Measurements from ENCODE around the gene TMPRSS4. TPM values are rescaled to one million over a fixed set of nuclear protein-coding genes. Genes with fewer than 3 reads are reported as not detected.

Gene TMPRSS4
- total and polyA plus RNA-seq, 2 of the 4 experiments (the other 2 are of a cell fraction): not detected

DNA sequence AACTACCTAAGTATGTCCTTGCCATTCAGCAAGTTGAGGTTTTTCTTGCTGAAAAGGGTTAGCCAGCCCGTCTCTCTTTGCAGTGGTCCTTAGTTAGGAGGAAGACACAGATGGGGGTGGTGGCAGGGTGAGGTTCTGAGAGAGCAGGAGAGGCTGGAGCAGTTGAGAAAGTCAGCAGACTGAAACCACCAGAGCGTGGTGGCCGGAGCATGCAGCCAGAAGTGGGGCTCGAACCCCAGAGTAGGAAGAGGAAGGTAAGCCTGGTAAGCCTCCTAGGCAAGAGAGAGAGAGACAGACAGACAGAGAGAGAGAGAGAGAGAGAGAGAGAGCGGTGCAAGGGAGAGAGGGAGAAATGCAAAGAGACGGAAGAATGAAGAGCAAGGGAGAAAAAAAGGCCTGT, 84.9 kb downstream of the TMPRSS4 start:
- no peaks in the 10 kb centered on the region for H3K36me3 ChIP-seq (ENCODE audit: control insufficient read depth, insufficient read depth, low read length)
- H3K4me3 ChIP-seq (ENCODE audit: insufficient read depth, low read depth, low read length): no peak overlapping the region
- no peak overlapping the region for H2BK20ac ChIP-seq (ENCODE audit: low read depth, low read length)
- ChIA-PET CTCF (no interaction called here), POLR2A (ENCODE audit: unreplicated experiment) (no interaction called here)
- no peak overlapping the region for H2AK5ac ChIP-seq (ENCODE audit: low read depth, low read length)
- H3K23ac ChIP-seq (ENCODE audit: low read depth, low read length): no peak overlapping the region
- H3K27ac ChIP-seq (ENCODE audit: insufficient read depth, low read length): no peak overlapping the region
- no peak overlapping the region for H3K9ac ChIP-seq (ENCODE audit: low read depth, low read length)
- H2AFZ ChIP-seq (replicated peaks; ENCODE audit: low read length, poor library complexity): no peak overlapping the region
- H3K18ac ChIP-seq (ENCODE audit: low read depth, low read length): no peak overlapping the region
- intact Hi-C loops (cut with micrococcal nuclease): no loop called here
- H3K4ac ChIP-seq (ENCODE audit: low read depth, low read length): no peak overlapping the region
- 61% methylated on average over 3 of the region's 6 CpGs; no CpG with 5 or more reads in 1 of the 2 experiments for WGBS, 2 experiments (ENCODE audit: extremely low coverage in 2 of 2, insufficient read length in 1 of 2)
- no peak overlapping the region for H2AK9ac ChIP-seq (replicated peaks; ENCODE audit: low read depth, low read length, poor library complexity)
- ATAC-seq (ENCODE audit: low read depth): no peak
- no peak overlapping the region for H4K8ac ChIP-seq (ENCODE audit: low read depth in 2 of 2, low read length in 2 of 2)
- no peaks in the 10 kb centered on the region for H3K79me1 ChIP-seq (ENCODE audit: low read depth in 1 of 2, low read length in 2 of 2)
- in situ Hi-C loops (cut with MboI; ENCODE audit: low sequenced_read_pairs): no loop called here
- H4K20me1 ChIP-seq (ENCODE audit: insufficient read depth, low read length): no peaks in the 10 kb centered on the region
- H3K56ac ChIP-seq (ENCODE audit: extremely low read depth, insufficient read depth, low read length): no peak overlapping the region
- no peak overlapping the region for H2BK120ac ChIP-seq (ENCODE audit: low read depth, low read length)
- DNase-seq: no peak
- BruUV-seq (replicated peaks): no TSS peak
- no peaks in the 10 kb centered on the region for H3K9me1 ChIP-seq (ENCODE audit: insufficient read depth, low read length)
- no peak overlapping the region for H3K4me2 ChIP-seq (ENCODE audit: low read depth, low read length)
- no peak for TF ChIP-seq POLR2A (IDR thresholded peaks at IDR 0.05; ENCODE audit: low read depth, low read length)
- no peak for TF ChIP-seq RCOR1 (IDR thresholded peaks at IDR 0.05; ENCODE audit: insufficient replicate concordance, low read length)
- no peak for TF ChIP-seq SMC3 (IDR thresholded peaks at IDR 0.05; ENCODE audit: low read depth, low read length)
- TF ChIP-seq MXI1 (IDR thresholded peaks at IDR 0.05; ENCODE audit: borderline replicate concordance, low read depth, low read length): no peak
- TF ChIP-seq MAFK (IDR thresholded peaks at IDR 0.05; ENCODE audit: low read depth, low read length): no peak
- no peak for TF ChIP-seq CHD1 (IDR thresholded peaks at IDR 0.05; ENCODE audit: low read depth, low read length)
- TF ChIP-seq RAD21 (IDR thresholded peaks at IDR 0.05; ENCODE audit: low read length): no peak
- no peak for TF ChIP-seq MAZ (IDR thresholded peaks at IDR 0.05; ENCODE audit: borderline replicate concordance, low read depth, low read length)
- no peak for TF ChIP-seq CEBPB (IDR thresholded peaks at IDR 0.05; ENCODE audit: low read depth, low read length)
- TF ChIP-seq, protein P1, sequence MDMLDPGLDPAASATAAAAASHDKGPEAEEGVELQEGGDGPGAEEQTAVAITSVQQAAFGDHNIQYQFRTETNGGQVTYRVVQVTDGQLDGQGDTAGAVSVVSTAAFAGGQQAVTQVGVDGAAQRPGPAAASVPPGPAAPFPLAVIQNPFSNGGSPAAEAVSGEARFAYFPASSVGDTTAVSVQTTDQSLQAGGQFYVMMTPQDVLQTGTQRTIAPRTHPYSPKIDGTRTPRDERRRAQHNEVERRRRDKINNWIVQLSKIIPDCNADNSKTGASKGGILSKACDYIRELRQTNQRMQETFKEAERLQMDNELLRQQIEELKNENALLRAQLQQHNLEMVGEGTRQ (IDR thresholded peaks at IDR 0.05; ENCODE audit: low read depth, low read length): no peak
- no peak for TF ChIP-seq CTCF (conservative IDR thresholded peaks at IDR 0.05; ENCODE audit: low read depth, low read length)
- no peak for TF ChIP-seq RFX5 (IDR thresholded peaks at IDR 0.05; ENCODE audit: low read depth, low read length)
- no peak for TF ChIP-seq FOS (IDR thresholded peaks at IDR 0.05; ENCODE audit: low read depth, low read length)
- TF ChIP-seq NFE2L2 (IDR thresholded peaks at IDR 0.05; ENCODE audit: low read depth, low read length): no peak
- H4K91ac ChIP-seq (ENCODE audit: insufficient read depth, low read depth, low read length): no peak overlapping the region
- H2BK15ac ChIP-seq (ENCODE audit: low read depth, low read length): no peak overlapping the region
- H2BK5ac ChIP-seq (ENCODE audit: low read depth, low read length, poor library complexity, severe bottlenecking): no peak overlapping the region
- no peak overlapping the region for H4K5ac ChIP-seq (ENCODE audit: low read depth, low read length)
- no peaks in the 10 kb centered on the region for H3K9me3 ChIP-seq (ENCODE audit: control insufficient read depth, insufficient read depth, low read length)
- dilution Hi-C loops (cut with HindIII; ENCODE audit: low sequenced_read_pairs, unreplicated experiment): no loop called here
- H3K4me1 ChIP-seq (ENCODE audit: control insufficient read depth, insufficient read depth, low read length): no peaks in the 10 kb centered on the region
- H3K14ac ChIP-seq (replicated peaks; ENCODE audit: low read depth, low read length): no peak overlapping the region
- peaks cover 46% of the 10 kb centered on the region for H3K27me3 ChIP-seq (ENCODE audit: control insufficient read depth, insufficient read depth, low read length)

Data from IMR-90 (cell line).